NCI-H1092 treated with DMSO at 0.1 percent for 48 hours (cell line): ENCODE data around the gene KCNMB1.

Experiments used
- DNase-seq: peaks from one replicate; lab custom pipeline; 2025; lab: John Stamatoyannopoulos, UW

The KCNMB1 gene, protein sequence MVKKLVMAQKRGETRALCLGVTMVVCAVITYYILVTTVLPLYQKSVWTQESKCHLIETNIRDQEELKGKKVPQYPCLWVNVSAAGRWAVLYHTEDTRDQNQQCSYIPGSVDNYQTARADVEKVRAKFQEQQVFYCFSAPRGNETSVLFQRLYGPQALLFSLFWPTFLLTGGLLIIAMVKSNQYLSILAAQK

DNA sequence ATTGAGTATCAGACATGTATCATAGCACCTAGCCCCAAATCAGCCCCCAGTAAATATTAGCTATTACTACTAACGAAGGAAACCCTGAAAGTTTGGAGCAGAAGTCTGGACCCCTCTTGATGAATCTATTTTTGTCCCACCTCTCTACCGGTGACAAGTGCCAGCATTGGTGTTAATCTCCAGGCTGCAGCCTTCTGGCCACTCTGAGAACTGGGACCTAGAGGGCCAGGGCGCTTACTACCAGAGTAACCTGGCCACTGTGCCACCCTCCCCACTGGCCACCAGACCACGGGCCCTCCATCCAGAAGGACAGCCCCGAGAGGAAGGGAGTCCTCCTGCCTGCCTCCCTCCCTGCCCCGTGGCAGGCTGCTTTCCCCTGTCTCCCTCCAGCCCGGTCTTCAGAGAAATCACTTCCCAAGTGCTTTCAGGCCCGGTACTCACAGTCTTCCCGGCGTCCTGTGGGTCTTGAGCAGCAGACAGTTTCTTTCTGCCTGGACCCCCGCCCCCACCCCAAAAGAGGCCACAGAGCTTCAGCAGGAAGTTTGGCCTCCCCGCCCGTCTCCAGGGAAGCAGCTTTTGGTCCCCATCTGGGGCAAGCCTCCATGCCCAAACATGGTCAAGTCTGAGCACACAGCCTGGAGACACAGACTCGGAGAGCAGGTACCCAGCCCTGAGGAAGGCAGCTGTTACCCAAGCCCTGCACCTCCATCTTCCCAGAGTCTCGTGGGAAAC lies at the start of gene KCNMB1:
Gene KCNMB1, minus strand, starts transcription at position 550 of the 732 bp plus-strand sequence. CDS start 3,920 bp downstream, outside the sequence.
- DNase-seq = no peak

GRCh38 chr5:170438581-170438980 lies 49.4 kb upstream of the KCNMB1 start:
- no peak for DNase-seq

DNA sequence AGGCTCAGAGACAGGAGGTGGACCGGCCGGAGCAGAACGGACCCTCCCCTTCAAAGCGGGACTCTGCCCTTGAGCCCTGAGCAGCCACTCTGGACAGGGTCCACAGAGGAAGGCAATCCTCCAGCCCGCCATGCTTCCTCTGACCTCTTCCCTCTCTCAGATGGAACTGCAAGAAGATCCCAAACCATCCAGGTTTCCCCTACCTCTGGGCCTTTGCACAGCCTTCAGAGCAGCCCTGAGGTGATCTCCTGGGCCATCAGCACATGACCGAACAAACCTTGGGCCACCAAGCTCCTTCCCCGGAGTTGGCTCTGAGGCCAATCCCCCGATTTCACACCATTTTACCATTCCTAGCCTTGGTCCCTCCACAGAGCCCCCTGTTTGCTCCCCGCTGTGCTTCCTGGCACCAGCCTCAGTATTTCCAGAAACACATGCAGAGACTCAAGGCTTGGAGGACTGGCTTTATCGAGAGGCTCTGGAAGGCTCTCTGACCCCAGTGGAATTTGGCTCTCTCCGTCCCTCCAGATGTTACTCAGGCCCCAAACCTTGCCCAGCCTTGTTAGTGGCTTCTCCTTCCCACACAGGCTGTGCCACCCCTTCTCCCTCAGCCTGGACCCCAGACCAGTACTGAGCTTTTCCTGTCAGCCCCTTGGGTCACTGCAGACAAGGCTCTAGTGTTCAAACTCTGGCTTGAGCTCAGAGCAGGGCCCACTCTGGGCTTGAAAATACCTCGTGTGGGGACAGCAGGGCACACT lies 48.6 kb upstream of the KCNMB1 start:
- no peak for DNase-seq

- no peak for DNase-seq
Observed at GRCh38 chr5:170436335-170436734, 47.2 kb upstream of the KCNMB1 start.

DNA sequence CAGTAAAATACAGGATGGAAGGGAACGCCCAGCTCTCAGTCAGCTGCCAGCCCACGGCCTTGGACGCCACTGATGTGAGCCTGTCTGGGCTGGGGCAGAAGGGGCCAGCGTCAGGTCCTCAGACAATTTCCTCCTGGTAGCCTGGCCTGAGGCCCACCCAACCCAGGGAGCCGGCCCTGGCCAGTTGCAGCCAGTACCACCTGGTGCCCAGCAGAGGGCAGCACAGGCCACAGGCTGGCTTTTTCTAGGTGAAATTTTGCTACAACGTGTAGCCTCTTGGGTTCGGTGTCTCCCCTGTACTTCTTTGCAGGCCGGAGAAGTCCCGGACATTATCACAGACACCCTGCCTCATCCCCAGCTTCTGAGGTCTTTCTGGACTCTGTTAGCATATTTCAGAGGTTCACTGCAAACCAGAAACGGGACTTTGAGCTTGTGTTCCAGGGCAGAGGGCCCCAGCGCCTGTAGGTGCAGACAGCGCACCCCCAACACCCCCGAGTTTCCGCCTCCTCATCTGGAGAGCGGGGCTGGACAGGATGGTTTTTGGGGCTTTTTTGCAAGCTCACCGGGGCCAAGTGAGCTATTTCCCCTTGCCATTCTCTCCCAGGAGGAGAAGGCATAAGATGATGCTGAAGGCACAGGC lies 45.9 kb upstream of the KCNMB1 start:
- DNase-seq = no peak

DNA sequence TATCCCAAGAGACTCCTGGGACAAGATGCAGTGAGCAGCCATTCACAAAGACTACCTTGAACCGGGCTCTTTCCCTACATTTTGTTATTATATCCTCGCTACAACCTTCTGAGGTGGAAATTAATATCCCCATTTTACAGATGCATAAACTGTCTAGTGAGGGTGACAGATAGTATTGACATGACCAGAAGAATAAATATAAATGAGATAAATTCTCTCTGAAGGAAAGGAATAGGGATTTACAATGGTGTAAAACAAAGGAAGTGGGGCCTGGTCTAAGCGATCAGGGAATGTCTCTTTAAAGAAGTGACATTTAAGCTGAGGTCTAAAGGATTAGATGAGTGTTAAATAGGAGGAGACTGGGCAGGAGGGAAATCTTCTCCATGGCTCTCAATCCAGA lies 43.5 kb upstream of the KCNMB1 start:
- DNase-seq = no peak

DNA sequence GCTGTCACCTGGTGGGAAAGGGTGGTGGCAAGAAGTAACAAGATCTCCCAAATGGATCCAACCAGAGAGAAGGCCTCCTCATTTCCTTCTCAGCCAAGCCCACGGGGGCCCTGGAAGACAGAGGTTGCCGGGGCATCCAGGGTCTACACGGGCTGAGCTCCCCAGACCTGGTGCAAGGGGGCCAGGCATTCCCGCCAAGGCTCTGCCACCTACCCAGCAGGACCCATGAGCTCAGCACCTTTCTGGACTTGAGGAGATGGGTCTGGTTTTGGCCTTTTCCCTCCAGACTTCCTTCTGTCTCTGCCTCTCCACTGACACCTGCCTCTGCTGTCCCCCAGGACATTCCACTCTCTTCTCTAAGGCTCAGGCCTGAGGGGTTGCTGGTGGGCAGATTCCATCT lies 42.4 kb upstream of the KCNMB1 start:
- DNase-seq = no peak

DNA sequence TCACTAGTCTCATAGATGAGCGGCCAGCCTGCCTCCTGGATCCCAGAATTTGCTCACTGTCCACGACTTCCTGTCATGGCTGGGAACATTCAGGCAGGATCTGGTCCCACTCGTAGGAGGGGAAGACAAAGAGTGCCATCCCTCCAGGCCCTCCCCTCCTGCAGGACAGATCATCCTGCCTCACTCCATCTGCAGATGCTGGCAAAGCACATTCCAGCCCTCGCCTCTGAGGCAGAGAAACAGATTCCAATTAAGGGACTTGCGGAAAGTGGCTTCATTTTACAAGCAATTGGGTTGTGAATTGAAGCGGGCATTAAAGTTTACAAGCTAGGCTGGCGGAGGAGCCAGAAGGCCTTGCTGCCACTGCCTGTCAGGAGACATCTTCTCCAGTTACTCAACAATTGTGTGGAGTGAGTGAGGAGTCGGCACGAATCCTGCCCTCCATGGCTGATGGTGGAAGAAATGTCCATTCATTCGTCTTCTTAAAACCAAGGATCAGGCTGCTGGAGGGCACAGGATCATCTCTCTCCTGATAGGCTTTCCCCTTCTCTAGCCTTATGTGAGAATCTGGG lies 41.8 kb upstream of the KCNMB1 start:
- DNase-seq = no peak

GRCh38 chr5:170430256-170430655 lies 41.1 kb upstream of the KCNMB1 start:
- no peak for DNase-seq

- DNase-seq = no peak
Observed at GRCh38 chr5:170429014-170429413, 39.8 kb upstream of the KCNMB1 start.

- no peak for DNase-seq
Observed at GRCh38 chr5:170427672-170428236, 38.6 kb upstream of the KCNMB1 start.

- DNase-seq = no peak
Observed at GRCh38 chr5:170426786-170427185, 37.6 kb upstream of the KCNMB1 start.

DNA sequence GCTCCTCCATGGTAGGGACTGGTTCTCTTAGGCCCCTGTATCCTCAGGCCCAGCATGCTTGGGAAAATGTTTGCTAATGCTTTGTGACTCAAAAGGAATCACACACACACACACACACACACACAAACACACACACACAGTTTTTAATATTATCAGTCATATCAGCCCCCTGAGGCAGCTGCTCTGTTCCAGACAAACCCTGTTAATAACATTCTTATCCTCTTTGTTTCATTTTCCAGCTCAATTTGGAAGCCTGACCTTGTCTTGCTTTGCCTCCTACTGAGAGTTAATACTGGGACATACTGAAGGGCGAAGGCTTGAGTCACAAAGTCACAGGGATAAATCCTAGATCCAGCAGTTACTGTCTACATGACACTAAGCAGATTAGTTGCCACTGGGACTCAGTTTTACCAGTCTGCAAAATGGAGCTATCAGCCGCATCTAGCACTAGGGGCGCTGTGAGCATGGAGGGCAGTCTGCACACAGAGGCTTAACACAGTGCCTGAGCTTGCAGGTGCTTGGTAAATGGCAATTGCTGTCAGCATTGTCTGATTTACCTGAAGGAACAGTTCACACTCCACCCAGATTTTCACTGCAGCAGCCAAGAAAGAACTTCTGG lies 37.1 kb upstream of the KCNMB1 start:
- DNase-seq = no peak

DNA sequence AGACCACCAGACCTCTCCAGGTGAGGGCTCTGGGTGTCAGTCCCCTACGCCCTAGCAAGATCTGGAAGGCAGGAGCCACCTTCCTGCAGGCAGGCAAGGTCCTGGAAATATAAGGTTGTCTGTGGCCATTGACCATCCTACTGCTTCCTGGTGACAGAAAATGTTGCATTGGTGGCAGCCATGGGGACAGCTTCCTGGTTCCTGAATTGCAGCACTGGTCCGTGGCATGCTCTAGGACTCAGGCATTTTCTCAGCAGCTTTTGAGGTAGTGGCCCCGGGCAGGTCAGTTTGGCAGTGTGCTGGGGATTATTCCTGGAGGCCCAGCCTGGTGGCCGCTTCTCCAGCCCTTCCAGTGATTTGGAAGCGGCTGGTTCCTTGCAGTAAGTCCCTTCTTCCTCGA lies 36.6 kb upstream of the KCNMB1 start:
- DNase-seq = no peak

GRCh38 chr5:170424629-170425028 lies 35.5 kb upstream of the KCNMB1 start:
- DNase-seq = no peak

- DNase-seq = no peak
Observed at GRCh38 chr5:170423692-170424091, 34.5 kb upstream of the KCNMB1 start.

DNA sequence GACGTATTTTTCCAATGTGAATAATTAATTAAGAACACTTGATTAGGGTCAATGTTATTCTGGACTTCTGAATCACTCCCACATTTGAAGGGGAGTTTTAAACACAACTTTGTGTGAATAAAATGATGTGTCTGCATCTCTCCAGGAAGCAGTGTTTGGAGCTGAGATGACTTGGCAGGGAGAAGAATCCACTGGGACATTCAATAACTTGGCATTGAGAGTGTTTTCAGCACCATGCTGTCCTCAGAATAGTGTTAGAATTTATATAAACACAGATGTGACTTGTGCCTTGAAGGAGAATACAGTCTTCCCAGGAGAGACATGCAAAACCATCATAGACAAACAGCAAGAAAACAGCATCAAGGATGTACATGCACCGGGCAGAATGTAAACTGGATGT lies 32.7 kb upstream of the KCNMB1 start:
- no peak for DNase-seq

DNA sequence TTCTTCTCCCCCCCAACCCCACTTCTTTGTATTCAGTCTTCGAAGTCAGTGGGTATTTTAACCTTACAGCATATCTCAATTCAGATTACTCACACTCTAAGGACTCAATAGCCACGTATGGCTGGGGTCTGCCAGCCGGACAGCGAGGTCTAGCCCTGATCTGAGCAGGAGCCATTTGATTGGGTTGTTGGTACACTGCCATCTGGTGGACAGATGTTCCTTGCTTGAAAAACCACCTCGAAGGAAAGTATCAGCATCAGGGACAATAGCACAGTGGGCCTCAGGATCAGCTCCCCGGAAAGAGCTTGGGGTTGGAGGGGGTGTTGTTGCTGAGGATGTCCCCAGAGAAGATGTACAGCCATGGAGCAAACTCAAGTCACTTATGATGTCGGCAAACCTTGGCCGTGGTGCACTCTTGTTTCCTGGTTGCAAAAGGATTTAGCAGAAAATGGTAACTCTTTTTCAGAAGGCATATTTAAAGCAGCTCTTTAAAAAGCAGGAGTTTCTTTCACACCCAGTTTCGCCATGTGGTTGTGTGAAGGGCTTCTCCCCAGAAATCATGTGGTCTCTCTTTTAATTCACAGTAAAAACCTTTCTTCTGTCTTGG lies 31.7 kb upstream of the KCNMB1 start:
- peak; percentile 39 for DNase-seq

DNA sequence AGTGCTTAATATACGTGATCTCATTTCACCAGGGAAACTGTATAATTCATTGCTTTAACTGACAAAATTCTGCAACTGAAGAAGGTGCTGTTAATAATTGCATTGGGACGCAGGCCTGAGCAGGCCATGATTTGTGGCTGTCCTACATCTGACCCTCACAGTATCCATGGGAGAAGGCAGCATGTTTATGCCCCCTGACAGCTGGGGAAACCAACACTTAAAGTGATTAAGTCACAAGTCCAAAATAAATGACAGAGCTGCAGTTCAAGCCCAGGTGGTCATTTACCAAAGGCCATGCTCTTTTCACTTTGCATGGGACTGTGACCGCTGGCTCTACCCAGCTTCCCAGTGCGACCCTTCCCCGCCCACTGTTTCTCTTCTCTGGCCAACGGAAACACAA lies 30.5 kb upstream of the KCNMB1 start:
- no peak for DNase-seq

DNA sequence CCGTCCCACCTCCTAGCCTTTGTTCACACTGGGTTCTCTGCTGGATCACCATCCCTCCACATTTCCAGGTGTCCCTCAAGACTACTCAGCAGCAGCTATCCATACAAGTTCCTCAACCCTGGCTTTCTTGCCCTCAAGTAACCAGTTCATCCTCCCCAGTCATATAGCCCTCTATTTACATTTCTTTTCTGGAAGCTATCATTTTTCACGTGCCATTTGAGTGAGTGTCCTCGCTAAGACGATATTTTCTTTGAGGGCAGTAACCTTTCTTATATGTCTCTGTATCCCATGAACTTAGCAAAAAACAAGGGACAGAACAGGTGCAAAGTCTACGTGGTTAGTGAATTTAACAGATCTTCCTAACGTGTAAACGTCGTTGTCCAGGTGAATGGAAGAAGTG lies 29.6 kb upstream of the KCNMB1 start:
- no peak for DNase-seq

DNA sequence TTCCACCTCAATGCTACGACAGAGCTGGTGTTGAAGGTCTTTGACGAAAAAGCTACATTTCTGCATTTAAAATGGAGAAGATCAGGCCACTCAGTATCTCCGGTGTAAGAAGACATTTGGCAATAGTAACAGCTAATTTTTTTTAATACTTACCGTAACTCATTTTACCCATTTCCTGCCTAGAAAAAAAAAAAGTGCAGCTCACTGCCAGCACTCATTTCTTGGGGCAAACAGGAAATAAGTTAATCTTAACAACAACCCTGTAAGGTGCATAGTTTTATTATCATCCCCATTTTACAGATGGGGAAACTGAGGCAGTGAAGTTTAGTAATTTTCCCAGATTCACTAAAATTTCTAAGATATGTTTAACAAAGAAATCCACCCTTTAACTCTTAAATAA lies 27.4 kb upstream of the KCNMB1 start:
- no peak for DNase-seq
